Measurements from ENCODE around the gene ZFPL1. TPM values are rescaled to one million over a fixed set of nuclear protein-coding genes. Genes with fewer than 3 reads are reported as not detected.

Gene ZFPL1
- total and polyA plus RNA-seq, 8 donors, result 15.2 to 52.1 (median 18.3) TPM

DNA sequence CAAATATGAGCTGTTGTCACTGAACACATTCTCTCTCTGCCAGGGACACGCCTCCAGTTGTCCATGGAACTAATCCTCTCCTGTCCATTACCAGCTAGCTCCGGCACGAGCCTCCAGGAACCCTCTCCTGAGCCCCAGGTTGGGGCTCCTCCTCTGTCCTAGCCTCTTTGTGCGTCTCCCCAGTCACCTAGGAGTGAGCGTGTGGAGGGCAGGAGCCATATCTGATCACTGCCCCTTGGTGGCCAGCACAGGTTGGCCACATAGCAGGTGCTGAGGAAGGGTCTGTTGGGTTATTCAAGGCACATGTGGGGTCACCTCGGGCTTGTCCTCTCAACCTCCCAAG is 47.8 kb downstream of the ZFPL1 start:
- Histone ChIP-seq H3K4me1 (peaks cover 14 to 32% (median 26%) of the 10 kb centered on the region in 3 donors), H3K27me3 (no peaks in the 10 kb centered on the region), H3K9me3 (no peaks in the 10 kb centered on the region), H3K4me3 (peak overlapping the region in 2 of 4 donors; percentile 70 to 78), H3K36me3 (peaks cover 6 to 61% (median 43%) of the 10 kb centered on the region in 3 donors), H3K27ac (no peak overlapping the region)
- peak in 1 of 6 donors; percentile 18 for DNase-seq
- TF ChIP-seq, protein P1, sequence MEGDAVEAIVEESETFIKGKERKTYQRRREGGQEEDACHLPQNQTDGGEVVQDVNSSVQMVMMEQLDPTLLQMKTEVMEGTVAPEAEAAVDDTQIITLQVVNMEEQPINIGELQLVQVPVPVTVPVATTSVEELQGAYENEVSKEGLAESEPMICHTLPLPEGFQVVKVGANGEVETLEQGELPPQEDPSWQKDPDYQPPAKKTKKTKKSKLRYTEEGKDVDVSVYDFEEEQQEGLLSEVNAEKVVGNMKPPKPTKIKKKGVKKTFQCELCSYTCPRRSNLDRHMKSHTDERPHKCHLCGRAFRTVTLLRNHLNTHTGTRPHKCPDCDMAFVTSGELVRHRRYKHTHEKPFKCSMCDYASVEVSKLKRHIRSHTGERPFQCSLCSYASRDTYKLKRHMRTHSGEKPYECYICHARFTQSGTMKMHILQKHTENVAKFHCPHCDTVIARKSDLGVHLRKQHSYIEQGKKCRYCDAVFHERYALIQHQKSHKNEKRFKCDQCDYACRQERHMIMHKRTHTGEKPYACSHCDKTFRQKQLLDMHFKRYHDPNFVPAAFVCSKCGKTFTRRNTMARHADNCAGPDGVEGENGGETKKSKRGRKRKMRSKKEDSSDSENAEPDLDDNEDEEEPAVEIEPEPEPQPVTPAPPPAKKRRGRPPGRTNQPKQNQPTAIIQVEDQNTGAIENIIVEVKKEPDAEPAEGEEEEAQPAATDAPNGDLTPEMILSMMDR (IDR thresholded peaks at IDR 0.05), result no peak
- no peak for ATAC-seq
- no peak for FAIRE-seq
- WGBS, 2 donors, result 41 to 46% methylated on average over 6 of the region's 6 CpGs
- intact Hi-C loops (cut with DNase I), result loop anchor here in 2 of 3 donors (5.0 kb wide), 1 partner anchor 50 kb away; the partner anchor contains the start of gene CAPN1 (in 2 of the 2)

DNA sequence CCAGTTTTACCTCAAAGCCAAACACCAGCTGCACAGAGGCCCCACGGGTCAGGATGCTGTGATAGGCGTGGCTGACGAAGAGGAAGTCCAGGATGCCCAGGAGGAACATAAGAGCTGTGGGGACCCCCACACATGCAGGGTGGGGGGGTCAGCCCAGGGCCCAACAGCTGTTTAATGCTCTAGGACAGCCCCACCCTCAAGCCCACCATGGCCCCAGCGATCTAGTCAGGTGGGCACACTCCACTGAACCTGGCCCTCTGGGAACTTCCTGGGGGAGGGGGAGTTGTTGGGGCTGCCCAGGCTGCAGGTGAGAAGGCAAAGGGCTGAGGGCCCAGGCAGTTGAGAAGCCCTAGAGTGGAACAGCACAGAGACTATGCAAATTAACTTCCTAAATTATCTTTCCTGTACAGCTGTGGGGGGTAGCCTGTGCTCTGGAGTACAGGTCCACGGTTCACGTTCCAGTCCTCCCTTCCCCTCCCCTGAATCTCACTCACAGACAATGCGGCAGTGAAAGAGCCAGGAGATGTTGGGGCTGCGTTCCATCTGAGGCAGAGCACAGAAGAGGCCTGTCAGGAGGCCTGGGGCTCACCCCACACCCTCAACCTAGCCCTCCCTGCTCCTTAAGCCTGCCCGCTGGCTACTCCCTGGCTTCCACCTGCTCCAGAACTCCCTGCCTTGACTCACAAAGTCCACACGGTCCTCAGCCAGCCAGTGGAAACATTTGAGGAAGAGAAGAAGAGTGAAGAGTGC is 48.4 kb downstream of the ZFPL1 start:
- WGBS, 2 donors, result 37 to 44% methylated on average over 10 of the region's 10 CpGs
- intact Hi-C loops (cut with DNase I), result loop anchor here in 2 of 3 donors (5.0 kb wide), 1 partner anchor 50 kb away; the partner anchor contains the start of gene CAPN1 (in 2 of the 2)
- Histone ChIP-seq H3K27me3 (no peaks in the 10 kb centered on the region), H3K27ac (peak overlapping the region in 2 of 4 donors; percentile 7 to 99), H3K4me3 (peak overlapping the region in 3 of 4 donors; percentile 70 to 87 (median 78)), H3K9me3 (no peaks in the 10 kb centered on the region), H3K4me1 (peaks cover 14 to 32% (median 26%) of the 10 kb centered on the region in 3 donors), H3K36me3 (peaks cover 6 to 58% (median 38%) of the 10 kb centered on the region in 3 donors)
- FAIRE-seq (no peak), DNase-seq (peak in 2 of 6 donors; percentile 9 to 58), ATAC-seq (no peak)
- TF ChIP-seq, protein P1 (IDR thresholded peaks at IDR 0.05), result no peak

DNA sequence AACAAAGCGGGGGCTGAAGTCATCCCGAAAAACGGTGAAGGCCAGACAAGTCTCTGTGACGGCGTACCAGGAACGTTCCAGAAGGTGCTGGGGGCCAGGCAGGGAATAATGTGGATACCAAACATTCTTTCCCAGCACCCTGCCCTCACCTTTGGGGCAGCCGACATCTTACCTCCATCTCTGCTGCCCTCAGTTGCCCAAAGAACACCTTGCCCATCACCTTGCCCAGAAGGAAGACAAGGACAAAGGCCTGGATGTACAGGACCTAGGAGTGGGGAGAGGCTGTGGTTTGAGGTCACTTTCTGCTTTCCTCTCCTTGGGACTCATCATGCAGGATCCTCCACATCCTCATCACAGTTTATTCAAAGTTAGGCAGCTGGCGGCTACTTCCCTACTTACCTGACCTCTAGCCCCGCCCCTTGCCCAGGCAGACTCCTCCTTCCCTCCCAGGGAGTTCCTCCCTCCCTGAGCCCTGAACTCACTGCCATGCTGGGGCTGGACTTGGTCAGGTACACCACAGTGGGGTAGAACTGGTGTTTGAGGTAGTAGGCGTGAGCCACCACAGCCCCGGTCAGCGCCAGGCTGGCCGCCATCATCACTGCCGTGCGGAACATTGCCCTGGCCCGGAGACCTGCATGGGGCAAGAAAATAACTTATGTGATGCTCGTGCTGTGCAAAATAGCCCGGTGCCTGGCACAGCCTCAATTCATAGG is 49.1 kb downstream of the ZFPL1 start:
- FAIRE-seq (no peak), ATAC-seq (peak; percentile 38 to 55 (median 46)), DNase-seq (peak; percentile 80 to 94 (median 86))
- Histone ChIP-seq H3K27me3 (no peaks in the 10 kb centered on the region), H3K4me3 (peak overlapping the region; percentile 70 to 93 (median 82)), H3K27ac (peak overlapping the region; percentile 99 to 100 (median 99)), H3K4me1 (peaks cover 14 to 32% (median 26%) of the 10 kb centered on the region in 3 donors), H3K36me3 (peaks cover 6 to 50% (median 31%) of the 10 kb centered on the region in 3 donors), H3K9me3 (no peaks in the 10 kb centered on the region)
- intact Hi-C loops (cut with DNase I), result loop anchor here in 2 of 3 donors (5.0 kb wide), 1 partner anchor 49 kb away; the partner anchor contains the start of gene CAPN1 (in 2 of the 2)
- TF ChIP-seq, protein P1 (IDR thresholded peaks at IDR 0.05), result no peak
- WGBS, 2 donors, result 17 to 19% methylated on average over 18 of the region's 18 CpGs

DNA sequence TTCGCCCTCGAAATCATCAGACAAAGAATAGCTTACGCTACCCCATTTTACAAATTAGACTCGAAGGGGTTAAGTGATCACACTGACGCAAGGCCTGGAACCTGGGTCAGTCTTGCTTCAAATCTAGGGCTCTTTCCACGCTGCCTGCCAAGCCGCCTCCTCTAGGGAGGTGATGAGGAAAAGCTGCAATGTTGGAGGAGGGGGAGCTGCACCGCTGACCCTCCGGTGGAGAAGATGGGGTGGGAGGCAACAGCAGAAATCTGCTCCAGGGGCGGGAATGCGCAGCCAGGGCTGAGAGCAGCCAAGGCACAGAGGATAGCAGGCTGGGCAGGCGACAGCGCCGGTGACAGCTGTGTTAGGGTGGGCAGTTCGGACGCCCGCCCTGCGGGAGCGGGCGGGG is 49.7 kb downstream of the ZFPL1 start:
- Histone ChIP-seq H3K9me3 (no peaks in the 10 kb centered on the region), H3K27me3 (no peaks in the 10 kb centered on the region), H3K36me3 (peaks cover 3 to 45% (median 29%) of the 10 kb centered on the region in 3 donors), H3K4me3 (peak overlapping the region; percentile 70 to 93 (median 82)), H3K4me1 (peaks cover 14 to 32% (median 26%) of the 10 kb centered on the region in 3 donors), H3K27ac (peak overlapping the region; percentile 99 to 100 (median 99))
- TF ChIP-seq, protein P1 (IDR thresholded peaks at IDR 0.05), result no peak
- DNase-seq (peak in 4 of 6 donors; percentile 57 to 64 (median 60)), FAIRE-seq (no peak), ATAC-seq (peak in 3 of 4 donors; percentile 1 to 7 (median 2))
- intact Hi-C loops (cut with DNase I), result loop anchor here in 2 of 3 donors (5.0 kb wide), 1 partner anchor 49 kb away; the partner anchor contains the start of gene CAPN1 (in 2 of the 2)
- 0 to 1% methylated on average over 20 of the region's 20 CpGs for WGBS, 2 donors

All from pancreas (tissue), 10 donors.